PC-3 (cell line): ENCODE results near the gene RAX. TPM values are rescaled to one million over a fixed set of nuclear protein-coding genes. Genes with fewer than 3 reads are reported as not detected.

ENCODE experiments used
- ATAC-seq: fragments of 200-7000 bp; cut with Tn5 transposase; 2 replicates; pipeline ENCODE4 v1.9.1; 2020; ENCODE audit warnings: mild to moderate bottlenecking, moderate library complexity
- BruUV-seq: library from RNA; stranded (reverse); fragments of 400-500 nt; replicated peaks from 2 replicates; lab custom pipeline; 2021; lab: Mats Ljungman, UMichigan
- CTCF ChIA-PET: fragments of 300-600 bp; sonication (Branson Sonifier 250); formaldehyde crosslinking; loops from one replicate; lab custom pipeline; 2022; ENCODE audit warnings: antibody characterized with exemption; lab: Charles Lee
- POLR2A ChIA-PET: fragments of 300-600 bp; sonication (Branson Sonifier 250); formaldehyde crosslinking; loops from one replicate; lab custom pipeline; 2022; ENCODE audit warnings: antibody characterized with exemption; ENCODE audit not compliant: unreplicated experiment; lab: Charles Lee
- DNase-seq: peaks from one replicate; pipeline ENCODE4 v3.0.0-alpha.2; 2015
- H2AFZ ChIP-seq: fragments of 300-600 bp; sonication (generic); 2 replicates; pipeline ENCODE4 v1.6.0; 2016; ENCODE audit warnings: antibody characterized with exemption, low read length
- H3F3A ChIP-seq: fragments of 300-600 bp; sonication (generic); one replicate; pipeline ENCODE4 v1.6.0; 2017; ENCODE audit warnings: antibody characterized with exemption, low read length, control low read depth, mild to moderate bottlenecking; ENCODE audit not compliant: unreplicated experiment
- H3K27ac ChIP-seq: fragments of 300-600 bp; sonication (generic); 2 replicates; pipeline ENCODE4 v1.5.1; 2016; ENCODE audit warnings: mild to moderate bottlenecking, low read length
- H3K27me3 ChIP-seq: fragments of 300-600 bp; sonication (generic); 2 replicates; pipeline ENCODE4 v1.6.1; 2016; ENCODE audit warnings: low read length, mixed read lengths
- H3K36me3 ChIP-seq: fragments of 300-600 bp; sonication (generic); 2 replicates; pipeline ENCODE4 v1.6.1; 2016; ENCODE audit warnings: low read depth, mixed run types, low read length, mixed read lengths
- H3K4me1 ChIP-seq: fragments of 300-600 bp; sonication (generic); 2 replicates; pipeline ENCODE4 v1.5.1; 2016; ENCODE audit warnings: low read length; ENCODE audit not compliant: insufficient read depth
- H3K4me2 ChIP-seq: fragments of 300-600 bp; sonication (generic); 2 replicates; pipeline ENCODE4 v1.6.0; 2016; ENCODE audit warnings: low read length
- H3K4me3 ChIP-seq: fragments of 300-600 bp; sonication (generic); 2 replicates; pipeline ENCODE4 v1.5.1; 2016; ENCODE audit warnings: mild to moderate bottlenecking, low read length, mixed read lengths
- H3K79me2 ChIP-seq: fragments of 300-600 bp; sonication (generic); 2 replicates; pipeline ENCODE4 v1.6.1; 2017; ENCODE audit warnings: low read length, mixed read lengths
- H3K9ac ChIP-seq: fragments of 300-600 bp; sonication (generic); 2 replicates; pipeline ENCODE4 v1.6.0; 2016; ENCODE audit warnings: mild to moderate bottlenecking, low read length
- H3K9me2 ChIP-seq: fragments of 300-600 bp; sonication (generic); replicated peaks from 2 replicates; pipeline ENCODE4 v1.6.1; 2016; ENCODE audit warnings: mixed run types, low read length, mixed read lengths
- H3K9me3 ChIP-seq: fragments of 300-600 bp; sonication (generic); 2 replicates; pipeline ENCODE4 v1.6.1; 2016; ENCODE audit warnings: low read length, mixed read lengths
- H4K20me1 ChIP-seq: fragments of 300-600 bp; sonication (generic); 2 replicates; pipeline ENCODE4 v1.6.1; 2016; ENCODE audit warnings: low read length, mixed read lengths
- CTCF ChIP-seq: fragments of 300-600 bp; sonication (generic); conservative IDR thresholded peaks from 2 replicates; pipeline ENCODE4 v1.5.1; 2017; ENCODE audit warnings: antibody characterized with exemption, low read depth, mild to moderate bottlenecking, low read length
- EZH2 ChIP-seq: fragments of 300-600 bp; sonication (generic); IDR thresholded peaks from one replicate; pipeline ENCODE4 v1.6.1; 2017; ENCODE audit warnings: antibody characterized with exemption, mild to moderate bottlenecking, low read length; ENCODE audit not compliant: unreplicated experiment
- EZH2phosphoT487 ChIP-seq: fragments of 300-600 bp; sonication (generic); IDR thresholded peaks from 2 replicates; pipeline ENCODE4 v1.6.1; 2018; ENCODE audit warnings: mild to moderate bottlenecking, antibody characterized with exemption, low read length, borderline replicate concordance
- intact Hi-C: fragments of 100-400 bp; cut with micrococcal nuclease; formaldehyde crosslinking; loops from 2 replicates; pipeline ENCODE4 v1.9.0; 2023
- total RNA-seq: library from RNA; depleted of rRNA; stranded (reverse); fragments of >200 nt; gene quantifications from 2 replicates; pipeline ENCODE4 v1.2.3, GENCODE V29; 2014

The RAX gene
- total RNA-seq, 1 experiment from 2014 or later = not detected

- ChIA-PET POLR2A (no interaction called here), CTCF (interaction anchor here (2.6 to 3.1 kb wide), 2 partner anchors 59 to 153 kb away, joined by 22 to 28 read pairs; no protein-coding TSS in a partner anchor)
- H3F3A ChIP-seq = no peaks in the 10 kb centered on the region
- ATAC-seq (peak; percentile 98), DNase-seq (peak; percentile 90)
- peak; percentile 87 for TF ChIP-seq CTCF
- no peak for TF ChIP-seq EZH2
- no peak for TF ChIP-seq EZH2phosphoT487
- H2AFZ ChIP-seq = peak overlapping the region; percentile 27; the same call in 1 of the 2 replicates
- H4K20me1 ChIP-seq = no peaks in the 10 kb centered on the region
- no peaks in the 10 kb centered on the region for H3K79me2 ChIP-seq
- no peak overlapping the region for H3K27ac ChIP-seq
- peaks cover 48% of the 10 kb centered on the region for H3K27me3 ChIP-seq
- no peaks in the 10 kb centered on the region for H3K9me2 ChIP-seq
- H3K9ac ChIP-seq = no peak overlapping the region
- BruUV-seq = no TSS peak
- H3K9me3 ChIP-seq = no peaks in the 10 kb centered on the region
- no peak overlapping the region for H3K4me3 ChIP-seq
- H3K4me1 ChIP-seq = no peaks in the 10 kb centered on the region
- no peak overlapping the region for H3K4me2 ChIP-seq
- intact Hi-C loops = loop anchor here (1.0 to 10.0 kb wide), 3 partner anchors 59 to 484 kb away; no protein-coding TSS in a partner anchor
- no peaks in the 10 kb centered on the region for H3K36me3 ChIP-seq
These were observed 24.0 kb downstream of the RAX start for GRCh38 chr18:59249199-59249774.

GRCh38 chr18:59246796-59247195 lies 26.5 kb downstream of the RAX start:
- TF ChIP-seq EZH2phosphoT487 = no peak
- TF ChIP-seq EZH2 = no peak
- no peak for TF ChIP-seq CTCF
- Histone ChIP-seq H3K9ac (no peak overlapping the region), H3K4me1 (no peaks in the 10 kb centered on the region), H3K79me2 (no peaks in the 10 kb centered on the region), H3K4me2 (no peak overlapping the region), H4K20me1 (no peaks in the 10 kb centered on the region), H2AFZ (no peak overlapping the region), H3K36me3 (no peaks in the 10 kb centered on the region), H3K27me3 (peaks cover 47% of the 10 kb centered on the region), H3K9me3 (no peaks in the 10 kb centered on the region), H3K27ac (no peak overlapping the region), H3K9me2 (no peaks in the 10 kb centered on the region), H3K4me3 (no peak overlapping the region), H3F3A (no peaks in the 10 kb centered on the region)
- intact Hi-C loops = loop anchor here (10.0 kb wide), 1 partner anchor 482 kb away; no protein-coding TSS in a partner anchor
- ATAC-seq (no peak), DNase-seq (no peak)
- ChIA-PET POLR2A (no interaction called here), CTCF (no interaction called here)
- BruUV-seq = no TSS peak

- H3F3A ChIP-seq = no peaks in the 10 kb centered on the region
- no peak overlapping the region for H3K4me3 ChIP-seq
- H3K79me2 ChIP-seq = no peaks in the 10 kb centered on the region
- no peak overlapping the region for H3K9ac ChIP-seq
- POLR2A ChIA-PET = interaction anchor here (0.6 kb wide), 1 partner anchor 606 kb away, joined by 4 read pairs; no protein-coding TSS in a partner anchor
- TF ChIP-seq EZH2 (no peak), EZH2phosphoT487 (no peak), CTCF (no peak)
- H3K27me3 ChIP-seq = peaks cover 41% of the 10 kb centered on the region
- H2AFZ ChIP-seq = no peak overlapping the region
- no peaks in the 10 kb centered on the region for H3K9me2 ChIP-seq
- intact Hi-C loops = loop anchor here (10.0 kb wide), 1 partner anchor 478 kb away; no protein-coding TSS in a partner anchor
- no peak overlapping the region for H3K27ac ChIP-seq
- H3K36me3 ChIP-seq = no peaks in the 10 kb centered on the region
- no peak for DNase-seq
- CTCF ChIA-PET = interaction anchor here (0.6 kb wide), 1 partner anchor 20 kb away, joined by 6 read pairs; no protein-coding TSS in a partner anchor
- H3K4me2 ChIP-seq = no peak overlapping the region
- H3K4me1 ChIP-seq = no peaks in the 10 kb centered on the region
- no peak for ATAC-seq
- no TSS peak for BruUV-seq
- no peaks in the 10 kb centered on the region for H3K9me3 ChIP-seq
- H4K20me1 ChIP-seq = no peaks in the 10 kb centered on the region
These were observed 30.3 kb downstream of the RAX start for GRCh38 chr18:59242906-59243305.
